Thoracic aorta (tissue), 2 donors: ENCODE data around the gene TAOK2. TPM values are rescaled to one million over a fixed set of nuclear protein-coding genes. Genes with fewer than 3 reads are reported as not detected.
A peak's percentile ranks its signal among the peaks of the same experiment; 100 is the strongest.

Experiments
- ATAC-seq: fragments of 150-250 bp; one replicate; pipeline ENCODE4 v1.8.0; 2017; ENCODE audit warnings: low read depth; ENCODE audit not compliant: insufficient number of reproducible peaks, low FRiP score
- DNase-seq: peaks from one replicate; pipeline ENCODE4 v3.0.0-alpha.2; 2020; ENCODE audit warnings: low spot score
- H3K27ac ChIP-seq, 2 donors: fragments of 200-600 bp; sonication (generic); 1 replicate in 1 of 2; 2 replicates in 1 of 2; pipeline ENCODE4 v1.5.1; 2016; ENCODE audit warnings: mild to moderate bottlenecking in 2 of 2, moderate library complexity in 2 of 2
- H3K27me3 ChIP-seq: fragments of 200-600 bp; sonication (generic); replicated peaks from 2 replicates; pipeline ENCODE4 v1.6.0; 2016; ENCODE audit warnings: mild to moderate bottlenecking; ENCODE audit not compliant: insufficient read depth
- H3K36me3 ChIP-seq: fragments of 200-600 bp; sonication (generic); one replicate; pipeline ENCODE4 v1.5.1; 2016
- H3K4me1 ChIP-seq, 2 donors: fragments of 200-600 bp; sonication (generic); 1 replicate in 1 of 2; 2 replicates in 1 of 2; pipeline versions ENCODE4 v1.5.1 to v1.6.0; 2016; ENCODE audit warnings: low read depth in 2 of 2, mild to moderate bottlenecking in 1 of 2; ENCODE audit not compliant: control insufficient read depth in 1 of 2
- H3K4me3 ChIP-seq: fragments of 200-600 bp; sonication (generic); 2 replicates; pipeline ENCODE4 v1.5.1; 2016; ENCODE audit warnings: mild to moderate bottlenecking
- H3K9me3 ChIP-seq: fragments of 200-600 bp; sonication (generic); 2 replicates; pipeline ENCODE4 v1.5.1; 2016
- total RNA-seq, 2 donors: library from RNA; depleted of rRNA; stranded (reverse); fragments of >200 nt; gene quantifications; one replicate each; pipeline versions ENCODE4 v1.1.0 to v1.2.3, GENCODE V29; 2016
- TF ChIP-seq, protein P1 (sequence below): fragments of 200-600 bp; sonication (generic); IDR thresholded peaks from one replicate; pipeline ENCODE4 v1.5.1; 2019; ENCODE audit warnings: antibody characterized with exemption

The TAOK2 gene
- total RNA-seq, 2 donors from 2014 or later, result 54.6 to 55.0 TPM

DNA sequence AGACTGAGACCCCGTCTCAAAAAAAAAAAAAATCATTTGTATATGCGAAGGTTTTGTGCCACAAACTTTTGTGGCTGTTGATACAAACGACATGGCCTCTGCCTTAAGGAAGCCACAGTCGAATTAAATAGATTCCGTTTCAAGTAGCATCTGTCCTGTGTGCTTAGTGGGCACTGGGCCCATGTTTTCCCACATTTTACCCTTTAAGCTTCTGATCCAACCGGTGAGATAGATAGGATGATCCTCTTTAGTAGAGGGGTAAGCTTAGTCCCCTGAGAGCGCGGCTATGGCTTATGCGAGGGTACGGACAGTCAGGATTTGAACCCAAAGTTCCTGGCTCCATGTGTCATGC lies 12.6 kb upstream of the TAOK2 start:
- H3K4me1 ChIP-seq, result peaks cover 3 to 17% of the 10 kb centered on the region in 2 donors
- H3K9me3 ChIP-seq, result no peaks in the 10 kb centered on the region
- TF ChIP-seq, protein P1, sequence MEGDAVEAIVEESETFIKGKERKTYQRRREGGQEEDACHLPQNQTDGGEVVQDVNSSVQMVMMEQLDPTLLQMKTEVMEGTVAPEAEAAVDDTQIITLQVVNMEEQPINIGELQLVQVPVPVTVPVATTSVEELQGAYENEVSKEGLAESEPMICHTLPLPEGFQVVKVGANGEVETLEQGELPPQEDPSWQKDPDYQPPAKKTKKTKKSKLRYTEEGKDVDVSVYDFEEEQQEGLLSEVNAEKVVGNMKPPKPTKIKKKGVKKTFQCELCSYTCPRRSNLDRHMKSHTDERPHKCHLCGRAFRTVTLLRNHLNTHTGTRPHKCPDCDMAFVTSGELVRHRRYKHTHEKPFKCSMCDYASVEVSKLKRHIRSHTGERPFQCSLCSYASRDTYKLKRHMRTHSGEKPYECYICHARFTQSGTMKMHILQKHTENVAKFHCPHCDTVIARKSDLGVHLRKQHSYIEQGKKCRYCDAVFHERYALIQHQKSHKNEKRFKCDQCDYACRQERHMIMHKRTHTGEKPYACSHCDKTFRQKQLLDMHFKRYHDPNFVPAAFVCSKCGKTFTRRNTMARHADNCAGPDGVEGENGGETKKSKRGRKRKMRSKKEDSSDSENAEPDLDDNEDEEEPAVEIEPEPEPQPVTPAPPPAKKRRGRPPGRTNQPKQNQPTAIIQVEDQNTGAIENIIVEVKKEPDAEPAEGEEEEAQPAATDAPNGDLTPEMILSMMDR, result no peak
- H3K27me3 ChIP-seq, result no peaks in the 10 kb centered on the region
- peak overlapping the region; percentile 71 for H3K4me3 ChIP-seq
- peak overlapping the region; percentile 83 to 93 for H3K27ac ChIP-seq
- no peaks in the 10 kb centered on the region for H3K36me3 ChIP-seq
- no peak for ATAC-seq
- no peak for DNase-seq

DNA sequence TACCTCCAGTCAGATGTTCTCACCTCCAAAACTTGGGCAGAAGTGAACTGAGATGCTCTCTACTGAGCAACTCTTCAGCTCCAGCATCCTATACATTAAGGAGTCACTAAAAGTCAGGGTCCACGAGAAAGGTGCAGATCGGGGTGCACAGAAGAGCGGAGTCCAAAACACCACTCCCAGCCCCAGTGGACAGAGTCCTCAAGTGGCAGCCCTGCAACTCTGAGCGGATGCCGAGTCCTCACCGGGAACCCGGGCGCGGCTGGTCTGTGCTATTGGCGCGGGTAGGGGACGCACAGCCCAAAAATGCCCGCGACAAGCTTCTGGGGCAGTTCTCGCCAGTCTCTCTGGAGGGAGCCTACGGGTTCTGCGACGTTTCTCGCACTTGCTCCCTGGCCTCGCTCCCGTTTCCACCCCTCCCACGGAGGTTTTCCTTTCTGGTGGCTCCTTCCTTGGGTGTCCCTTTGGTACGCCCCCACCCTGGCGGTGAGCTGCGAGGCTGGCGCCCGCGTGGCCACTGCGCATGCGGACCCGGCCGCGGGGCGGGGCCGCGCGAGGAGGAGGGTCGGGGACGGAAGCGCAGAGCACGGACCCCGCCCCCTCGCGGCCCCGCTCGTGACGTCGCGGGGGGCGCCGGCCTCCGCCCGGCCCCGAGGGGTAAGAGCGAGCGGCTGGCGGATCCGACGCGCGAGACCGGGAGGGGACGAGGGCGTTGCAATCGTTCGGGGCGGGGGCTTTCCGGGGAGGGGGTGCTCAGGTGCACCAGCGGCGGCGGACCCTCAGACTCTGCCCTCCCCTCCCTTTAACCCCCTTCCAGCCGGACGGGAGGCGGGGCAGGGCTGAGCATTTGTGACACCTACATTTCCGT lies 12.0 kb upstream of the TAOK2 start, which contains the start of gene TMEM219:
Gene TMEM219 (plus strand): TSS at position 601 of the 865 bp plus-strand sequence. CDS start 1,065 bp downstream, outside the sequence.
- ATAC-seq (peak; percentile 87), DNase-seq (peak; percentile 55)
- Histone ChIP-seq H3K27me3 (no peaks in the 10 kb centered on the region), H3K4me3 (peak within 1 kb of the TSS; percentile 71), H3K36me3 (no peaks in the 10 kb centered on the region), H3K4me1 (peaks cover 3 to 17% of the 10 kb centered on the region in 2 donors), H3K27ac (peak within 1 kb of the TSS; percentile 83 to 93), H3K9me3 (no peaks in the 10 kb centered on the region)
- TF ChIP-seq, protein P1, result peak; percentile 66

DNA sequence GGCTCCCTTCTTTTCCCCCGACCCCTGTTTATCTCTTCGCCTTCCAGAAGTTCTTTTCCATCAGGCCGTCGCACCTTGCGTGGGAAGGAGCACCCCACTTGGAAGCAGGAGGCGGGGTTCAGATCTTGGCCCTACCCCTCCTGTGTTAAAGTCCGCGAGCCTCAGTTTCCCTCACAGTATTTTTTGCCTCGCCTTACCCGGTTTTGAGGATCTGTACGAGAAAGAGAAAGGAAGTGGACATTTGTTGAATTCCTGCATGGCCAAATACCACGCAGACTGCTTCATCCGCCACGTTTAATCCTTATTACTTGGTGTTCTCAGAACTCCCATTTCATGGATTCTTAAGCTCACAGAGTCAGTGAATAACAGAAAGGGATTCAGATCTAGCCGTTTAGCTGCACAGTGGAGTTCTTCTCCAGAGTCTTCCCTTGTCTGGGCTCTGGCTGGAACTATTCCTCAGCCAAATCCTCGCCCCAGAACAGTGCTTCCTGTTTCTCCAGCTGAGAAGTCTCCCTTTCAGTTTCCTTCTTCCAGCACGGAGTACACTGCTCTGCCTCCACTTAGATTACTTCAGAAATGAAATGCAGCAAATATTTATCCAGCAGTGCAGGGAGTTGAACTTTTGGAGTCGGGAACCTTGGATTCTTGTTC lies 11.2 kb upstream of the TAOK2 start:
- Histone ChIP-seq H3K9me3 (no peaks in the 10 kb centered on the region), H3K36me3 (no peaks in the 10 kb centered on the region), H3K27ac (peak overlapping the region; percentile 83 to 93), H3K27me3 (no peaks in the 10 kb centered on the region), H3K4me1 (peaks cover 3 to 17% of the 10 kb centered on the region in 2 donors), H3K4me3 (peak overlapping the region; percentile 71)
- TF ChIP-seq, protein P1, result no peak
- DNase-seq, result no peak
- peak; percentile 17 for ATAC-seq

DNA sequence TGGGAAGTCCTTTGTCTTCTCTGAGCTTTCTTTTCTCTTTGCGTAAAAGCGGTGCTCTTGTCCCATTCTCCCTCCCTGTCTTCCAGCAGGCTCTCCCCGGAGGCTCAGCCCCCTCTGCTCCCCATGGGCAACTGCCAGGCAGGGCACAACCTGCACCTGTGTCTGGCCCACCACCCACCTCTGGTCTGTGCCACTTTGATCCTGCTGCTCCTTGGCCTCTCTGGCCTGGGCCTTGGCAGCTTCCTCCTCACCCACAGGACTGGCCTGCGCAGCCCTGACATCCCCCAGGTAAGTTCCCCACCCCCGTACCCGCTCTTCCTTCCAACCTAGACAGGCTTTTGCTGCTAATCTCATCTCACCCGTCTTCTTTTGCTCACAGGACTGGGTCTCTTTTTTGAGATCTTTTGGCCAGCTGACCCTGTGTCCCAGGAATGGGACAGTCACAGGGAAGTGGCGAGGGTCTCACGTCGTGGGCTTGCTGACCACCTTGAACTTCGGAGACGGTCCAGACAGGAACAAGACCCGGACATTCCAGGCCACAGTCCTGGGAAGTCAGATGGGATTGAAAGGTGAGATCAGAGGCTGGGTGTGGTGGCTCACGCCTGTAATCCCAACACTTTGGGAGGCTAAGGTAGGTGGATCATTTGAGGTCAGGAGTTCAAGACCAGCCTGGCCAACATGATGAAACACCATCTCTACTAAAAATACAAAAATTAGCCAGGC lies 10.5 kb upstream of the TAOK2 start:
- ATAC-seq (no peak), DNase-seq (no peak)
- Histone ChIP-seq H3K4me3 (peak overlapping the region; percentile 71), H3K4me1 (peaks cover 3 to 17% of the 10 kb centered on the region in 2 donors), H3K36me3 (peaks cover 4% of the 10 kb centered on the region), H3K27ac (peak overlapping the region; percentile 83 to 93), H3K27me3 (no peaks in the 10 kb centered on the region), H3K9me3 (no peaks in the 10 kb centered on the region)
- TF ChIP-seq, protein P1, result no peak

DNA sequence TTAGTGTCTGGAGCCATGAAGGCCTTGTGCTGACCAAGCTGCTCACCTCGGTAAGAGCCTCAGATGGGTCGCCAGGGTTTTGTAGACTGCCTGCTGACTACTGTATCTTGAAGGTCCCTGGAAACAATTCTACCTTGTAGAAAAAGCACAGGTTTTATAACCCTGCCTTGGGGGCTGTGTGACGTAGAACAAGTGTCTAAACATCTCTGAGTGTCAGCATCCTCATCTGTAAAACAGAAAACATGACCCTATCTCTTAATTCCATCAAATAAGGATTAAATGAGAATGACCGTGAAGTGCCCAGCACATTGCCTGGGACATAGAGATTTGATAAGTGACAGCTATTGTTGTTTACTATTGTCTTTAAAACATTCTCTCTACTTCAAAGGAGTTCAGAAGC lies 5.5 kb upstream of the TAOK2 start:
- H3K27me3 ChIP-seq, result no peaks in the 10 kb centered on the region
- H3K9me3 ChIP-seq, result no peaks in the 10 kb centered on the region
- H3K36me3 ChIP-seq, result peaks cover 14% of the 10 kb centered on the region
- no peak overlapping the region for H3K4me3 ChIP-seq
- ATAC-seq, result no peak
- TF ChIP-seq, protein P1, result no peak
- H3K27ac ChIP-seq, result no peak overlapping the region
- DNase-seq, result no peak
- peaks cover 0 to 14% of the 10 kb centered on the region in 2 donors for H3K4me1 ChIP-seq
